Large intestine (tissue), 3 donors: ENCODE data around the gene TTC28. TPM values are rescaled to one million over a fixed set of nuclear protein-coding genes. Genes with fewer than 3 reads are reported as not detected.
"Not testable (repeated sequence)": the region's sequence is repeated elsewhere in the genome, so short reads cannot be mapped to it uniquely, and the experiment has no call there.

ENCODE experiments used
- DNase-seq, 2 donors: peaks; one replicate each; pipeline versions ENCODE4 v3.0.0 to v3.0.0-alpha.2; 2013
- H3K27ac ChIP-seq: one replicate; pipeline ENCODE4 v1.5.1; 2013; ENCODE audit warnings: low read length
- H3K27me3 ChIP-seq: 2 replicates; pipeline ENCODE4 v1.6.1; 2013; ENCODE audit warnings: low read length; ENCODE audit not compliant: control insufficient read depth, insufficient read depth
- H3K36me3 ChIP-seq: 2 replicates; pipeline ENCODE4 v1.6.1; 2013; ENCODE audit warnings: low read length; ENCODE audit not compliant: control insufficient read depth, insufficient read depth
- H3K4me1 ChIP-seq: one replicate; pipeline ENCODE4 v1.6.1; 2013; ENCODE audit warnings: low read length; ENCODE audit not compliant: control insufficient read depth, insufficient read depth
- H3K4me3 ChIP-seq: one replicate; pipeline ENCODE4 v1.5.1; 2013; ENCODE audit warnings: low read length
- H3K9me3 ChIP-seq: one replicate; pipeline ENCODE4 v1.6.1; 2013; ENCODE audit warnings: mild to moderate bottlenecking, low read depth, low read length, moderate library complexity; ENCODE audit not compliant: control insufficient read depth
- WGBS: methylation state at CpG from one replicate; pipeline ENCODE4 v1.1.5; 2013; ENCODE audit warnings: low lambda C conversion rate; ENCODE audit not compliant: insufficient coverage; 5-methylcytosine and 5-hydroxymethylcytosine counted together
- polyA plus RNA-seq: library from polyadenylated mRNA; unstranded; fragments of 120-200 nt; gene quantifications from one replicate; pipeline ENCODE4 v1.2.1, GENCODE V29; 2013

Gene TTC28
- polyA plus RNA-seq, 1 donor, result 25.5 TPM

GRCh38 chr22:28222052-28222451, 457.6 kb downstream of the TTC28 start:
- no peak for DNase-seq
- Histone ChIP-seq H3K27me3 (no peaks in the 10 kb centered on the region), H3K9me3 (no peaks in the 10 kb centered on the region), H3K27ac (no peak overlapping the region), H3K4me1 (no peaks in the 10 kb centered on the region), H3K36me3 (no peaks in the 10 kb centered on the region), H3K4me3 (no peak overlapping the region)
- whole genome bisulfite sequencing, result no CpG with 5 or more reads among the region's 3 CpGs

GRCh38 chr22:28220626-28221363, 458.8 kb downstream of the TTC28 start:
- no peaks in the 10 kb centered on the region for H3K9me3 ChIP-seq
- H3K4me3 ChIP-seq, result no peak overlapping the region
- no peak for DNase-seq
- H3K36me3 ChIP-seq, result no peaks in the 10 kb centered on the region
- no CpG with 5 or more reads among the region's 5 CpGs for WGBS
- no peaks in the 10 kb centered on the region for H3K4me1 ChIP-seq
- no peak overlapping the region for H3K27ac ChIP-seq
- H3K27me3 ChIP-seq, result no peaks in the 10 kb centered on the region

- H3K27ac ChIP-seq, result no peak overlapping the region
- no peaks in the 10 kb centered on the region for H3K36me3 ChIP-seq
- H3K4me3 ChIP-seq, result no peak overlapping the region
- H3K4me1 ChIP-seq, result no peaks in the 10 kb centered on the region
- 92% methylated on average over 1 of the region's 1 CpG for WGBS
- no peaks in the 10 kb centered on the region for H3K27me3 ChIP-seq
- H3K9me3 ChIP-seq, result no peaks in the 10 kb centered on the region
- no peak for DNase-seq
These were observed 462.4 kb downstream of the TTC28 start for GRCh38 chr22:28217277-28217676.

- not testable (repeated sequence) for H3K4me3 ChIP-seq, H3K4me1 ChIP-seq, H3K27me3 ChIP-seq, H3K9me3 ChIP-seq, DNase-seq, H3K27ac ChIP-seq, H3K36me3 ChIP-seq
- 100% methylated on average over 1 of the region's 5 CpGs for WGBS
These were observed 464.9 kb downstream of the TTC28 start for GRCh38 chr22:28214750-28215149.

- not testable (repeated sequence) for H3K36me3 ChIP-seq, H3K27ac ChIP-seq, H3K4me3 ChIP-seq, H3K27me3 ChIP-seq, DNase-seq, H3K9me3 ChIP-seq, H3K4me1 ChIP-seq
- whole genome bisulfite sequencing, result no CpG with 5 or more reads among the region's 6 CpGs
These were observed 470.2 kb downstream of the TTC28 start for GRCh38 chr22:28209457-28209856.

GRCh38 chr22:28208787-28209186, 470.9 kb downstream of the TTC28 start:
- Histone ChIP-seq H3K36me3 (no peaks in the 10 kb centered on the region), H3K27ac (no peak overlapping the region), H3K27me3 (no peaks in the 10 kb centered on the region), H3K9me3 (no peaks in the 10 kb centered on the region), H3K4me3 (no peak overlapping the region), H3K4me1 (no peaks in the 10 kb centered on the region)
- whole genome bisulfite sequencing, result no CpG with 5 or more reads among the region's 2 CpGs
- DNase-seq, result no peak

- H3K9me3 ChIP-seq, result no peaks in the 10 kb centered on the region
- no peak for DNase-seq
- no peak overlapping the region for H3K4me3 ChIP-seq
- H3K4me1 ChIP-seq, result no peaks in the 10 kb centered on the region
- no CpG with 5 or more reads among the region's 2 CpGs for WGBS
- no peaks in the 10 kb centered on the region for H3K36me3 ChIP-seq
- H3K27me3 ChIP-seq, result no peaks in the 10 kb centered on the region
- no peak overlapping the region for H3K27ac ChIP-seq
These were observed 471.6 kb downstream of the TTC28 start for GRCh38 chr22:28208036-28208435.

GRCh38 chr22:28207281-28208030, 472.2 kb downstream of the TTC28 start:
- H3K9me3 ChIP-seq, result no peaks in the 10 kb centered on the region
- 100% methylated on average over 1 of the region's 6 CpGs for WGBS
- H3K4me3 ChIP-seq, result no peak overlapping the region
- no peaks in the 10 kb centered on the region for H3K4me1 ChIP-seq
- DNase-seq, result no peak
- H3K36me3 ChIP-seq, result no peaks in the 10 kb centered on the region
- H3K27ac ChIP-seq, result no peak overlapping the region
- no peaks in the 10 kb centered on the region for H3K27me3 ChIP-seq

- no peak overlapping the region for H3K4me3 ChIP-seq
- H3K36me3 ChIP-seq, result no peaks in the 10 kb centered on the region
- H3K4me1 ChIP-seq, result no peaks in the 10 kb centered on the region
- H3K27ac ChIP-seq, result no peak overlapping the region
- H3K27me3 ChIP-seq, result no peaks in the 10 kb centered on the region
- no peak for DNase-seq
- H3K9me3 ChIP-seq, result no peaks in the 10 kb centered on the region
- WGBS, result no CpG with 5 or more reads among the region's 1 CpG
These were observed 473.7 kb downstream of the TTC28 start for GRCh38 chr22:28205926-28206325.

- no peak overlapping the region for H3K27ac ChIP-seq
- WGBS, result no CpG with 5 or more reads among the region's 1 CpG
- H3K27me3 ChIP-seq, result no peaks in the 10 kb centered on the region
These were observed 475.3 kb downstream of the TTC28 start for GRCh38 chr22:28204382-28204781.

More at GRCh38 chr22:28204382-28204781, 475.3 kb downstream of the TTC28 start:
- Histone ChIP-seq H3K4me1 (no peaks in the 10 kb centered on the region), H3K9me3 (no peaks in the 10 kb centered on the region), H3K4me3 (no peak overlapping the region), H3K36me3 (no peaks in the 10 kb centered on the region)
- no peak for DNase-seq
